Right lung (tissue), 5 donors: ENCODE data around the gene SSBP3. TPM values are rescaled to one million over a fixed set of nuclear protein-coding genes. Genes with fewer than 3 reads are reported as not detected.

Experiments
- DNase-seq, 2 donors: peaks; one replicate each; pipeline ENCODE4 v3.0.0-alpha.2; 2013
- polyA plus RNA-seq, 5 donors: library from polyadenylated mRNA; unstranded; fragments of 120-200 nt; gene quantifications; one replicate each; pipeline versions ENCODE4 v1.2.1 to v1.2.3, GENCODE V29; 2013; ENCODE audit warnings: inconsistent platforms in 1 of 5, low replicate concordance in 1 of 5; ENCODE audit not compliant: insufficient read length in 5 of 5, insufficient read depth in 1 of 5

SSBP3 gene
- polyA plus RNA-seq, 5 donors, result 106 to 119 (median 108) TPM

DNA sequence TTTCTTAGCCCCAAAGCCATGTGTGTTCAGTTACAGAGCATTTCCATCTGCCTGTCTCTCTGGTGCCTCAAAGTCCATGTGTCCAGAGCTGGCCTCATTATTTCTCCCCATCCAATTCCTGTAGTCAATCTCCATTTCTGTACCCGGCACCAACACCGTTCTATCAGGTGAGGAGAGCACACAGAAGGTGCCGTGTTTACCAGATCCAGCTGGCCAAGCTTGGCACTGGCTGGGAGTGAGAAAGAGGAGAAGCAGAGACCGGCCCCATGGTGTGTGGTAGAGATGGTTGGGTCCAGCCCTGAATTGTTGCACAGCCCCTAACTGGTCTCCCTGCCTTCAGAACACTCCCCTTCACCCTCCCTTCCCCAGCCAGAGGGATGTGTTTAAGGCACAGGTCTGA lies 7.5 kb upstream of the SSBP3 start:
- no peak for DNase-seq

DNA sequence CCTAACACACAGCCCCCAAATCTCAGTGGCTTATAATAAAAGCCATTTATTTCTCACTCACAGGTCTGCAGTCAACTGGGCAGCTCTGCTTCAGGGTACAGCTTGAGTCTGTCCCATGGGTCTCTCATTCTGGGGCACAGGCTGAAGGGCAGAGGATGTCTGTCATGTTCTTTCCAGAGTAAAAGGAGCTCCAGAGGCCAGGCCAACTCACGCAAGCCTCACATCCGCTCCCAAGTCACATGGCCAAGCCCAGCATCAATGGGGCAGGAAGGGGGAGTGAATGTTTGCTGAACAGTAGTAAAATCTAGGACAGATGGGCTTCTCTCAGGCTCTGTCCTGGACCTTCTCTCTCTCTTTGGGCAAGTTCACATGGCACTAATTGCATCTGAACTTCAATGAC lies 7.1 kb upstream of the SSBP3 start:
- DNase-seq, result peak in 1 of 2 donors; percentile 44

GRCh38 chr1:54410359-54410758 lies 4.2 kb upstream of the SSBP3 start:
- DNase-seq, result no peak

DNA sequence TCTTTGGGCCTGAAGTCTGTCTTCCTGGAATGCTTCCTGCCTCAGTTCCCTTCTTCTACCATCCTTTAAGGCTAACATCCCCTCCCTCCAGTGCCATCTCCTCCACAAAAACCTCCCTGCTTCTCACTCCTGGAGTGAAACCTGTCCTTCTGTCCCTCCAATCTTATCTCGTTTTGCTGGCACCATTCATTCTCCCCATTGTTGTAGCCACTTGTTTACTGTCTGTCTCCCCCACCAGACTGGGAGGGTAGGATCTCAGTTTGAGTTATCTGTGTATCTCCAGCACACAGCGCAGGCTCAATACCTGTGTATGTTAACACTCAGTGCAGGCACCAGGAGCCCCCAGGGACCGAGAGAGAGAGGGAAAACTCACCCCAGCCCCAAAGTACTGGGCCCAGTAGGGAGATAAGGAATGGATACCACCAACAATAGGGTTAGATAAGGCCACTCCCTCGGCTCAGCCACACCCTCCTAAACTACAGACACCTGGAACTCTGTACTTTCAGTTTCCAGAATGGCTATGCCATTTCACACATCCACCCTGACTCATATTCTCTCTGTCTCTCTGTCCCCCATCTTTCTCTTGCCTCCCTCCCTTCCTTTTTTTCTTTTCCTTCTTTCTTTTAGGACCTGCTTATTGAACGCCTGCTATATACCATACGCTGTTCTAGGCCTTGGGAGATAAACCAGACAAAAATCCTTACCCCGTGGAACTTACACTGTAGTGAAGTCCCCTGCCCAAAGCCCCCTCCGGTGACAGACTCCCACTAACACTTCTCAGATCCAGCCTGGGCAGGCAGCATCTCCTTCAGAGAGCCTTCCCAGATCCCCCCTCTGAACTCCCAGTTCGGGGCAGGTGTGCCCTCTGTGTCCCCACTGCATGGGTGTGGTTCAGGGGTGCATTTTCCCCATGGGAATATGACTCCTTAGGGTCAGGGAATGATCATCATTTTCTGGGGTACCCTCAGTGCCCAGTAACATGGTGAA lies 3.3 kb upstream of the SSBP3 start:
- DNase-seq, result no peak

- no peak for DNase-seq
Measured at GRCh38 chr1:54408147-54409066, 2.2 kb upstream of the SSBP3 start.

GRCh38 chr1:54407404-54408146 lies 1.4 kb upstream of the SSBP3 start:
- peak; percentile 86 to 91 for DNase-seq

- no peak for DNase-seq
Measured at GRCh38 chr1:54407154-54407403, 885 bp upstream of the SSBP3 start.

DNA sequence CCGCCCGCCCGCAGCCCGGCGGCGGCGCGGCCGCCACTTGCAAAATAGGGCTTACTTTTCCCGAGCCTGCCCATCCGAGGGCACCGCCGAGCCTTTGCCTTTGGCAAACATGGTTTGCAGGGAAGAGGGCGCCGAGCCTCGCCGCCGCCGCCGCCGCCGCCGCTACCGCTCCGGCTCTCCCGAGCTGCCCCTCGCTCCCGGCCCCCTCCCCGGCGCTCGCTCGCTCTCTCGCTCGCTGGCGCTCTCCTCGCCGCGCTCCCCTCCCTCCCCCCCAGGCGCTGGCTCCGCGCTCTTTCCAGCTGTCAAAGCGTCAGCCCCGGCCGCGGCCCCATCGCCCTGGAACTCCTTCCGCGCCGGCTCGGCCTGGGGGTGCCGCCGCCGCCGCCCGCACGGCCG lies 298 bp downstream of the SSBP3 start:
- no peak for DNase-seq

GRCh38 chr1:54404939-54405897 lies 976 bp downstream of the SSBP3 start:
- DNase-seq, result no peak

- no peak for DNase-seq
Measured at GRCh38 chr1:54404263-54404662, 1.9 kb downstream of the SSBP3 start.

DNA sequence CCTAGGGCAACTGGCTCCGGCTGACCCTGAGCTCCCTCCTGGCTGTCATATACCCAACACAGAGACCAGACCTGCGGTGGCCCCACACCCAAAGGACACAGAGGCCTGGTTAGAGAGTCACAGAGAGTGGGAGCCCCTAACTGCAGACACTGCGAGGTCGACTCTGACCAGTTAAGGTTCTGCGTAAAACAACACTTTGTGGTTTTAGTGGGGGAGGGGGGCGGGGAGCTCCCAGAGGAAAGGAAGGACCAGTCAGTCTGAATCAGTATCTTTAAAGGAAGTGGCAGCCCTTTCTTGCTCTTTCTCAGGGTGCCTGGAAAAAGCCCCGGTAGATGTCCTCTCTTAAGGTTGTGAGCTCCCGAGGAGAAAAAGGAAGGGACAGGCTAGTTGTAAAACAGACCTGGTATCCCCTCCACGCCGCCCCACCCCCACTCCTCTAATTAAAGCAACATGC lies 2.4 kb downstream of the SSBP3 start:
- no peak for DNase-seq

- no peak for DNase-seq
Measured at GRCh38 chr1:54403405-54403804, 2.8 kb downstream of the SSBP3 start.

- no peak for DNase-seq
Measured at GRCh38 chr1:54402896-54403295, 3.3 kb downstream of the SSBP3 start.

- DNase-seq, result no peak
Measured at GRCh38 chr1:54401799-54402198, 4.4 kb downstream of the SSBP3 start.

GRCh38 chr1:54400329-54400728 lies 5.9 kb downstream of the SSBP3 start:
- DNase-seq, result no peak

- no peak for DNase-seq
Measured at GRCh38 chr1:54399765-54400164, 6.4 kb downstream of the SSBP3 start.

DNA sequence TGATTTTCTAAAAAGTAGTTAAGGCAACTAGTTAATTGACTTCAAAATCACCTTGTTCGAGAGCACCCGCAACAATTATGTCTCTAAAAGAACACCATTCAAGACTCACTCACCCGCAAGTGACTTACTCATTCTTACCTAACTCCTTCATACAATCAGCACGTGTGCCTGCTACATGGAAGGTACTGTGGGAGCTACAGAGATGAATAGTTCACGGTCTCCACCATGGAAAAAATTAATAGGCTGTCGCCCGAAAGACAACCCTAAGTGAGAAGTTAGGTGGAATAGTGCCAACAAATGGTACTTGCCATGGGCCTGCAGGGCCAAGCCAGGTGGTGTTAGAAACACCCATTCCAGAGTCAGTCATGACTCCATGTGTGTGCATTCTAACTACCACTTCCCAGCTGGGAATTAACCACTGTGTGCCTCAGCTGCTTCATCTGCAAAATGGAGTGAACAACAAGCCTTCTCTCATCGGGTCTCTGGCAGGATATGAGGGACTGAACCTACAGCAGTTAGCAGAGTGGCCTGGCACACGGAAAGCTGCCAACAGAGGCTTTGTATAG lies 7.1 kb downstream of the SSBP3 start:
- no peak for DNase-seq

GRCh38 chr1:54397980-54398379 lies 8.2 kb downstream of the SSBP3 start:
- no peak for DNase-seq

GRCh38 chr1:54397090-54397591 lies 9.1 kb downstream of the SSBP3 start:
- DNase-seq, result no peak

GRCh38 chr1:54396261-54396933 lies 9.8 kb downstream of the SSBP3 start:
- no peak for DNase-seq
